NCI-H2196 treated with DMSO at 0.1 percent for 48 hours (cell line): ENCODE data around the gene PSG5.
"Not testable (repeated sequence)": the region's sequence is repeated elsewhere in the genome, so short reads cannot be mapped to it uniquely, and the experiment has no call there.

Source experiments
- DNase-seq: peaks from one replicate; lab custom pipeline; 2025; ENCODE audit not compliant: unreplicated experiment; lab: John Stamatoyannopoulos, UW

The PSG5 gene

GRCh38 chr19:43188092-43188491 is 1.8 kb upstream of the PSG5 start:
- DNase-seq: not testable (repeated sequence)

- not testable (repeated sequence) for DNase-seq
These were observed 4.2 kb downstream of the PSG5 start for GRCh38 chr19:43181869-43182771.

- DNase-seq: not testable (repeated sequence)
These were observed 6.7 kb downstream of the PSG5 start for GRCh38 chr19:43179569-43180147.

GRCh38 chr19:43178577-43178976 is 7.8 kb downstream of the PSG5 start:
- not testable (repeated sequence) for DNase-seq

- not testable (repeated sequence) for DNase-seq
These were observed 20.4 kb downstream of the PSG5 start for GRCh38 chr19:43165906-43166305.

- DNase-seq: not testable (repeated sequence)
These were observed 23.2 kb downstream of the PSG5 start for GRCh38 chr19:43163135-43163534.

- not testable (repeated sequence) for DNase-seq
These were observed 24.1 kb downstream of the PSG5 start for GRCh38 chr19:43162261-43162660.

GRCh38 chr19:43152214-43152613 is 34.1 kb downstream of the PSG5 start:
- DNase-seq: no peak

- not testable (repeated sequence) for DNase-seq
These were observed 36.5 kb downstream of the PSG5 start for GRCh38 chr19:43149788-43150187.

- no peak for DNase-seq
These were observed 38.1 kb downstream of the PSG5 start for GRCh38 chr19:43148233-43148632.

GRCh38 chr19:43141763-43142162 is 44.6 kb downstream of the PSG5 start:
- DNase-seq: not testable (repeated sequence)

- DNase-seq: no peak
These were observed 53.6 kb downstream of the PSG5 start for GRCh38 chr19:43132696-43133095.

- DNase-seq: not testable (repeated sequence)
These were observed 55.0 kb downstream of the PSG5 start for GRCh38 chr19:43131281-43131842.

GRCh38 chr19:43129197-43129596 is 57.1 kb downstream of the PSG5 start:
- not testable (repeated sequence) for DNase-seq

GRCh38 chr19:43127336-43127735 is 59.0 kb downstream of the PSG5 start:
- not testable (repeated sequence) for DNase-seq

- no peak for DNase-seq
These were observed 59.6 kb downstream of the PSG5 start for GRCh38 chr19:43126720-43127119.

- DNase-seq: no peak
These were observed 62.0 kb downstream of the PSG5 start for GRCh38 chr19:43124360-43124759.

GRCh38 chr19:43120433-43121026 is 65.8 kb downstream of the PSG5 start:
- not testable (repeated sequence) for DNase-seq

GRCh38 chr19:43119526-43119925 is 66.8 kb downstream of the PSG5 start:
- DNase-seq: not testable (repeated sequence)
